H1 (cell line): ENCODE results near the gene KIAA1328.

Experiments used
- BCL11A ChIP-seq, 2 experiments: IDR thresholded peaks; one replicate each; pipeline ENCODE4 v1.6.1; 2011; ENCODE audit warnings: low read depth in 2 of 2, low read length in 2 of 2, mild to moderate bottlenecking in 2 of 2
- CBX8 ChIP-seq: fragments of 300-800, 300-1000 bp; sonication (generic); IDR thresholded peaks from 2 replicates; pipeline ENCODE4 v1.7.1; 2016; ENCODE audit warnings: low read depth, low read length, borderline replicate concordance
- CREB1 ChIP-seq: IDR thresholded peaks from 2 replicates; pipeline ENCODE4 v1.6.1; 2012; ENCODE audit warnings: inconsistent platforms
- EZH2 ChIP-seq: fragments of 200-600 bp; sonication (generic); IDR thresholded peaks from 2 replicates; pipeline ENCODE4 v1.7.1; 2012; ENCODE audit warnings: low read depth, mild to moderate bottlenecking, moderate library complexity, low read length, inconsistent platforms; ENCODE audit not compliant: severe bottlenecking
- FOSL1 ChIP-seq: IDR thresholded peaks from 2 replicates; pipeline ENCODE4 v1.6.1; 2011; ENCODE audit warnings: mild to moderate bottlenecking, low read depth, low read length, moderate library complexity; ENCODE audit not compliant: insufficient read depth
- GABPA ChIP-seq: IDR thresholded peaks from 2 replicates; pipeline ENCODE4 v1.6.1; 2011; ENCODE audit warnings: mild to moderate bottlenecking, low read length, moderate library complexity, borderline replicate concordance; ENCODE audit not compliant: insufficient read depth
- POLR2A ChIP-seq, 2 experiments: IDR thresholded peaks; 1 replicate in 1 of 2; 2 replicates in 1 of 2; pipeline ENCODE4 v1.6.1; 2011; ENCODE audit warnings: low read depth in 2 of 2, low read length in 2 of 2, mild to moderate bottlenecking in 2 of 2; ENCODE audit errors: control extremely low read depth in 1 of 2
- POLR2AphosphoS5 ChIP-seq: IDR thresholded peaks from 2 replicates; pipeline ENCODE4 v1.6.1; 2011; ENCODE audit warnings: low read depth, low read length
- TF ChIP-seq, protein P1 (sequence below): IDR thresholded peaks from 2 replicates; pipeline ENCODE4 v1.6.1; 2011; ENCODE audit warnings: low read length, improper control_type of control experiment
- TF ChIP-seq, protein P2 (sequence below), 3 experiments: IDR thresholded peaks; 1 replicate in 2 of 3; 2 replicates in 1 of 3; pipeline versions ENCODE4 v1.5.1 to v1.6.1; 2011; ENCODE audit warnings: low read length in 3 of 3, mild to moderate bottlenecking in 3 of 3, inconsistent platforms in 2 of 3, low read depth in 1 of 3, moderate library complexity in 1 of 3; ENCODE audit not compliant: insufficient read depth in 1 of 3; ENCODE audit errors: control extremely low read depth in 1 of 3

DNA sequence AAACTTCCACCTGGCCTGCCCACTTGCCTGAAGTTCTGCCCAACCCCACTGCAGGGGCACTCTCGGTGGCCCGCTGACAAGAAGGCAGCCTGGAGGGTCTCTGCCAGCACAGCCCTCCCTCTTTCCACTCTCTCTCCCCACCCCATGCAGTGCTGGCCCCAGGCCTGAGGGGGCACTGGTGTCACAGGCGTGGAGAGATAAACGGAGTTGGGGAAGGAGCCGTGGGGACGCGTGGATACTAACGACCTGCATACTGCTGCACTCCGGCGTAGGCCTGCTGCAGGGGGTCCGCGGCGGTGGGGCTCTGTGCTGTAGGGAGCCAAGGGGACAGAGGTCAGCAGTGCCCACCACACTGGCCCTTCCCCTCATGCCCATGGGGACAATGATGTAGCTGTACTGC lies 437.4 kb downstream of the KIAA1328 start:
- TF ChIP-seq, protein P1, sequence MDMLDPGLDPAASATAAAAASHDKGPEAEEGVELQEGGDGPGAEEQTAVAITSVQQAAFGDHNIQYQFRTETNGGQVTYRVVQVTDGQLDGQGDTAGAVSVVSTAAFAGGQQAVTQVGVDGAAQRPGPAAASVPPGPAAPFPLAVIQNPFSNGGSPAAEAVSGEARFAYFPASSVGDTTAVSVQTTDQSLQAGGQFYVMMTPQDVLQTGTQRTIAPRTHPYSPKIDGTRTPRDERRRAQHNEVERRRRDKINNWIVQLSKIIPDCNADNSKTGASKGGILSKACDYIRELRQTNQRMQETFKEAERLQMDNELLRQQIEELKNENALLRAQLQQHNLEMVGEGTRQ, result no peak
- TF ChIP-seq CREB1 (no peak), EZH2 (no peak), GABPA (no peak), POLR2AphosphoS5 (no peak), CBX8 (no peak), POLR2A (IDR thresholded peaks at IDR 0.05; ENCODE audit: control extremely low read depth in 1 of 2, low read depth in 2 of 2, low read length in 2 of 2) (no peak), BCL11A (IDR thresholded peaks at IDR 0.05; ENCODE audit: low read depth in 2 of 2, low read length in 2 of 2) (no peak), FOSL1 (no peak)
- TF ChIP-seq, protein P2, sequence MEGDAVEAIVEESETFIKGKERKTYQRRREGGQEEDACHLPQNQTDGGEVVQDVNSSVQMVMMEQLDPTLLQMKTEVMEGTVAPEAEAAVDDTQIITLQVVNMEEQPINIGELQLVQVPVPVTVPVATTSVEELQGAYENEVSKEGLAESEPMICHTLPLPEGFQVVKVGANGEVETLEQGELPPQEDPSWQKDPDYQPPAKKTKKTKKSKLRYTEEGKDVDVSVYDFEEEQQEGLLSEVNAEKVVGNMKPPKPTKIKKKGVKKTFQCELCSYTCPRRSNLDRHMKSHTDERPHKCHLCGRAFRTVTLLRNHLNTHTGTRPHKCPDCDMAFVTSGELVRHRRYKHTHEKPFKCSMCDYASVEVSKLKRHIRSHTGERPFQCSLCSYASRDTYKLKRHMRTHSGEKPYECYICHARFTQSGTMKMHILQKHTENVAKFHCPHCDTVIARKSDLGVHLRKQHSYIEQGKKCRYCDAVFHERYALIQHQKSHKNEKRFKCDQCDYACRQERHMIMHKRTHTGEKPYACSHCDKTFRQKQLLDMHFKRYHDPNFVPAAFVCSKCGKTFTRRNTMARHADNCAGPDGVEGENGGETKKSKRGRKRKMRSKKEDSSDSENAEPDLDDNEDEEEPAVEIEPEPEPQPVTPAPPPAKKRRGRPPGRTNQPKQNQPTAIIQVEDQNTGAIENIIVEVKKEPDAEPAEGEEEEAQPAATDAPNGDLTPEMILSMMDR (IDR thresholded peaks at IDR 0.05; ENCODE audit: control extremely low read depth in 1 of 3, insufficient read depth in 1 of 3, low read depth in 1 of 3, low read length in 3 of 3), result peak in 2 of 3 experiments; percentile 61 to 75; a peak in 3 of 4 replicates
